DMS153 treated with DMSO at 0.1 percent for 48 hours (cell line): ENCODE results near the gene CFAP210.
"Not testable (repeated sequence)": the region's sequence is repeated elsewhere in the genome, so short reads cannot be mapped to it uniquely, and the experiment has no call there.

ENCODE experiments used
- DNase-seq: peaks from one replicate; lab custom pipeline; 2025; ENCODE audit not compliant: unreplicated experiment; lab: John Stamatoyannopoulos, UW

Gene CFAP210

DNA sequence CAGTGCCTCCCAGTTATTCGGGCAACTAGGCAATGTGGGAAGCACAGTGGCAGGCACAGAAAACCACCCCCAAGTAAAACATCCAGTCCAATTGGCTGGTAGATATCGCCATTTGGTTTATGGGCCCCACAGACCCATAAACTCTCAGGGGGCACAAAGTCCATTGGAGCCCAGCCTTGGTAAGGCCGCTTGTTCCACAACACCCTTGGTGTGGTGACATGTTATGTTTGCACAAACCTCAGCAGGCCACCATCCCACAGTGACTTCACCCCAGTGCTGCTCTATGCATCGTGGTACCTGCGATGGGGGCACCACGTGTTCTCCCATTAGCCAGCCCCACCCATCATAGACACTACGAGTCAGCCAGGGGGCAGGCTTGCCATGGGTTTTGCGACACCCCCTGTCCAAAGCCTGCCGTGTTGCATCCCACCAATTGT, 18.6 kb upstream of the CFAP210 start:
- DNase-seq = no peak

DNA sequence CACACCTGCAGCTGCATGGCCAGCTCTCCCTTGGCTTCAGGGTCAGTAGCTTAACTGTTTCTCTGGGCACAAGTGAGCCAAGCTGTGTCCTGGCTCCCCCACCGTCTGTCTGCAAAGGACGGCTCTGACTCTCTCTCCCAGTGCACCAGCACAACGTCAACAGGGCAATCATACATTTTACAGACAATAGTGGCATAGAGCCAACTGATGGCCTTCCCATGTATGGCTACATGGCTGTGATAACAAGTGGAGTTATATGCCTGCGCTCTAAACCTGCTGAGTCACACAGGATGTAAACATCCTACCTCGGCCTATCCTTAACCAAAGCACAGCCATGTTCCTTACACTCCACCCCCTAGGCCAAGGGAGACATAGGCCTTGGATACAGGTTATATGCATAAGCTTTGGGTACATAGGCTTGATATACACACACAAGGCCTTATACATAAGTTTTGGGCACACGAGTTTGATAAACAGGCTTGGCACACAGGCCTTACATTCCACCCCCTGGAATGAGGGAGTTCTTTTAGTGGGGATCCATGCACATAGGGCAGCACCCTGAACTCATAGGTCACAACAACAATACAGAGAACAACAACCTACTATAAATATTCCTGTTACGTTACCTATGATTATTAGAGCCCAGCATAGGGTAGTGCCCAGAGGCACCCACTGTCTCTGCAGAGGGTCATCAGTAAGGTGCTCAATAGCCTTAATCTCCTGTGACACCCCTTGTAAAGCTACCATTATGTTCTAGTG, 17.7 kb upstream of the CFAP210 start:
- DNase-seq = no peak

- DNase-seq = no peak
These were observed 15.8 kb upstream of the CFAP210 start for GRCh38 chr2:169709981-169710380.

- DNase-seq = no peak
These were observed 15.1 kb upstream of the CFAP210 start for GRCh38 chr2:169709331-169709730.

DNA sequence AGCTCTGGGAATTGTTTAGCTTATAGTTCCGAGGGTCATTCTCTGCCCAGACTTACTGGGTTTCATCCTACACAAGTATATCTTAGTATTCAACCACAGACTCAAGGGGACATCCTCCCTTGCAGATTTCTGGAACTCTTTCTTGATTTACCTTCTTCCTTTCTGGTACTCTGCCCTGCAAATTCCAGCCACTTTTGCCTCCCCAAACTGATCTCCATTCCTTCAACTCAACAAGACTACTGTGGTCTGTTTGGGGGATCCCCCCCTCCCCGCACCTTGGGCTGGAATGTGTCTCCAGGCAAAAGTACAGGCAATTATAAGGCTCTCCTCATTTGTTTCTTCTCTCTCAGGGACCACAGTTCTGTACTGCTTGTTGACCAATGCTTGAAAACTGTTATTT, 13.4 kb upstream of the CFAP210 start:
- DNase-seq = no peak

GRCh38 chr2:169705927-169706326, 11.7 kb upstream of the CFAP210 start:
- no peak for DNase-seq

- DNase-seq = no peak
These were observed 10.0 kb upstream of the CFAP210 start for GRCh38 chr2:169704160-169704708.

- DNase-seq = no peak
These were observed 8.8 kb upstream of the CFAP210 start for GRCh38 chr2:169702996-169703395.

DNA sequence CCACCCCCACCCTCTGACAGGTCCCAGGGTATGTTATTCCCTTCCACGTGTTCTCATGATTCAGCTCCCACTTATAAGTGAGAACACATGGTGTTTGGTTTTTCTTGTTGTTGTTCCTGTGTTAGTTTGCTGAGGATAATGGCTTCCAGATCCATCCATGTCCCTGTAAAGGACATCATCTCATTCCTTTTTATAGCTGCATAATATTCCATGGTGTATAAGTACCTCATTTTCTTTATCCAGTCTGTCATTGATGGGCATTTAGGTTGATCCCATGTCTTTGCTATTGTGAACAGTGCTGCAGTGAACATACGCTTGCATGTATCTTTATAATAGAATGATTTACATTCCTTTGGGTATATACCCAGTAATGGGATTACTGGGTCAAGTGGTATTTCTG, 5.0 kb upstream of the CFAP210 start:
- not testable (repeated sequence) for DNase-seq

GRCh38 chr2:169696381-169696780, 2.2 kb upstream of the CFAP210 start:
- DNase-seq = no peak

DNA sequence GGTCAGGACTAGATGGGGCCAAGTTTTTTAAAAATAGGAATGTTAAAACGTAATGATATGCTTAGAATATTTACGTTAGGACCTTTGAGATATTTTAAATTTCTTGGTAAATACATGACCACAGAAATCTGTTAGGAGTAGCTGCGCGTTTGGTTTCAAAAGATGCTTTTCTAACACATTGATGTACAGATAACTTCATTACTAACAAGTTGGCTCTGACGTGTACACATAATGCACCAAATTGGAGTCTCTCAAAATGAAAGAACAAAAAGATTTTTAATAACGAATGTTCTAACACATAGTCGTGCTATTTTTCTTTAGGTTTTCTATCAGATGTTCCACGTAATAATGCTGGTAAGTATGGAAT, 672 bp upstream of the CFAP210 start:
- DNase-seq = no peak

DNA sequence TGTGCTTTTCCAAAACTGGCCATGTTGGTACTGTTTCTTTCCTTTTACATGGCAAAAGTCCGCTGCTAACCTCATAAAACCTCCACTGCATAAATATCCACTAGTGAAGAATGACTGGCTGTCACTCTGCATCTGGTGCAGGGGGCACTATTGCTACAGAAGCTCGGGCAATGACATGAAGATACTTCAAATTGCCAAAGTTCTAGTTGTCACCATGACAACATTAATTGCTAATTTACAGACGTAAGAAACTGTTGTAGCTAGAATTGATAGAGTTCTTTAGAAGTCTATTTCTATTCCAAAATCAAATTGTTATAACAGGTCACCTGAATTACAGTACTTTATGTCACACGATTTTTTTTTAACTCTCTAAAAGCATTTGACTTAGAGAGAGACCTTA, 845 bp downstream of the CFAP210 start:
- DNase-seq = no peak

GRCh38 chr2:169692718-169693117, 1.5 kb downstream of the CFAP210 start:
- DNase-seq = no peak

DNA sequence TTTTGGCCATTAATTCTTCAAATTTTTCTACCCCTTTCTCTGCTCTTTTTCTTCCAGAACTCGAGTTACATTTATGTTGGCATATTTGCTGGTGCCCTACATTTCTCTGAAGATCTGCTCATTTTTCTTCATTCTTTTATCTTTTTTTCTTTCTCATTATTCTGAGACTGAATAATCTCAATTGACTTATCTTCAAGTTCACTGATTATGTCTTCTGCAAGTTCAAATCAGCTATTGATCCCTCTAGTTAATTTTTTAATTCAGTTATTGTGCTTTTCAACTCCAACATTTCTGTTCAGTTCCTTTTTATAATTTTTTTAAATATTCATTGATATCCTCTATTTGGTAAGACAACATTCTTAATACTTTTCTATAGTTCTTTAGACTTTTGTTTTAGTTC, 3.2 kb downstream of the CFAP210 start:
- DNase-seq = no peak

DNA sequence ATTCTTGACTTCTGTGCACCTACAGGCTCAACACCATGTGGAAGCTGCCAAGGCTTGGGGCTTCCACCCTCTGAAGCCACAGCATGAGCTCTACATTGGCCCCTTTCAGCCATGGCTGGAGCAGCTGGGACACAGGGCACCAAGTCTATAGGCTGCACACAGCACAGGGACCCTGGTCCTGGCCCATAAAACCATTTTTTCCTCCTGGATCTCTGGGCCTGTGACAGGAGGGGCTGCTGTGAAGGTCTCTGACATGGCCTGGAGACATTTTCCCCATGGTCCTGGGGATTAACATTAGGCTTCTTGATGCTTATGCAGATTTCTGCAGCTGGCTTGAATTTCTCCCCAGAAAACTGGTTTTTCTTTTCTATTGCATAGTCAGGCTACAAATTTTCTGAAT, 6.3 kb downstream of the CFAP210 start:
- DNase-seq = not testable (repeated sequence)

- DNase-seq = not testable (repeated sequence)
These were observed 7.4 kb downstream of the CFAP210 start for GRCh38 chr2:169686825-169687224.

DNA sequence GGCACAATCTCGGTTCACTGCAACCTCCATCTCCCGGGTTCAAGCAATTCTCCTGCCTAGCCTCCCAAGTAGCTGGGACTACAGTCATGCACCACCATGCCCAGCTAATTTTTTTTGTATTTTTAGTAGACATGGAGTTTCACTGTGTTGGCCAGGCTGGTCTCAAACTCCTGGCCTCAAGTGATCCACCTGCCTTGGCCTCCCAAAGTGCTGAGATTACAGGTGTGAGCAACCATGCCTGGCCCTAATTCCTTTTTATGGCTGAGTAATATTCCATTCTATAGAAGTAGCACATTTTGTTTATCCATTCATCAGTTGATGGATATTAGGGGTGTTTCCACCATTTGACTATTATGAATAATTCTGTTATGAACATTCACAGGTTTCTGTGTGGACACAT, 9.5 kb downstream of the CFAP210 start:
- DNase-seq = not testable (repeated sequence)

DNA sequence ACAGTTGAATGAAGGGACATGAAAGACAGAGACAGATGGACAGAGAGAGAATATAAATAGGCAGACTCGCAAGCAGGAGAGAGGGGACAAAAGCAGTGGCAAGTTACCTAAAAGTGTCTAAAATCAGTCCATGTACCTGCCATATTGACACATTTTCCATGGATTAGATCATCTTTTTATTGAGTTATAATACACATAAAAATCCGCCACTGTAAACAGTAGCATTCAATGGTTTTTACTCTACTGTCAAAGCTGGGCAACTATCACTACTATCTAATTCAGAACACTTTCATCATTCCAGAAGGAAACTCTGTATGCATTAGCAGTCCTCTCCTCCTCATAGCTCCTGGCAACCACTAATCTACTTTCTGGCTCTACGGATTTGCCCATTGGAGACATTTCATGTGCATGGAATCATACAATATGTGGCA, 10.1 kb downstream of the CFAP210 start:
- no peak for DNase-seq

DNA sequence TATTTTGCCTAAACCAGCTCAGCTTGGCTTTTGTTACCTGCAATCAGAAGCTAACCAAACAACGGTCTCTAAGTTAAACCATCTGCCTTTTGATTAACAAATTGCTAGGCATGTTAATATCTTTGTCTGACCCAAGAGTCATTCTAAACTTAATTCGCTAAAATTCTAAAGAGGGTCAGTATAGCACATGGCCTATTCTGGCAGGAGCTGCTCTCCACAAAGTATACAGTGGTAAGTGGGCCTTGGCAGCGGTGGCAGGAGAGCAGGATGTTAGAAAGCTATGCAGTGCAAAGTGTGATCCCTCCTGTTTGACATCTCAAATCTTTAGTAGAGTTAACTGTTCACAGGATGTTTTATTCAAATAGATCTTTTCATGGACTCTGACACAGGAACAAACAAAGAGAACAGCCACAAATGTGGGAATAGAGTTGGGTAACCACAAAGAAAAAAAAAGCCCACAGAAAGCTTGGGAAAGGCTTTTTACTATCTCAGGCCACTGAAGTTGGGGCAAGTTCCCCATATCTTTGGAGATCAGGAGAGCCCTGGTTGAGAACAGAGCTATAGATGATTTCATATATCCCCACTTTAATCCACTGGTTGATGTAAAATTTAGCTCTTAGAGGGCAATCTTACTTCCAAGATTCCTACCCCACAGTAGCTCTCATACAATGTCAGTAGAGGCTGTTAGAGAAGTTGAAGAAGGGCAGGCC, 10.6 kb downstream of the CFAP210 start:
- no peak for DNase-seq

DNA sequence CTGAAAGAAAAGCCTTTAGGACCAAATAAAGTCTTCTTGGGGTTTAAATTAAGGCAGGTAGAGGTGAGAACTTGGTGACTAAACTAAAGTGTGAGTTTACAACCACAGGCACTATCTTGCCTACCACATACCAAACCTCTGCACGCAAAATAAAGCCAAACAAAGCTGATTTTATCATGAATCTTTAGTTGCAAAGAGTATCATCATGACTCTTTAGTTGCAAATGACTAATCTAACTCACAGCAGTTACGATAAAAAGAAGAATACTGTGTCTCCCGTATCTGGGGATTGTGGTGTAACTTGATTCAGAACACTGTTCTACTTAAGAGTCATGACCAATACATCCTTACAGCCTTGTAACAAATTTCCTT, 11.2 kb downstream of the CFAP210 start:
- no peak for DNase-seq

GRCh38 chr2:169676850-169677249, 17.4 kb downstream of the CFAP210 start:
- DNase-seq = no peak

DNA sequence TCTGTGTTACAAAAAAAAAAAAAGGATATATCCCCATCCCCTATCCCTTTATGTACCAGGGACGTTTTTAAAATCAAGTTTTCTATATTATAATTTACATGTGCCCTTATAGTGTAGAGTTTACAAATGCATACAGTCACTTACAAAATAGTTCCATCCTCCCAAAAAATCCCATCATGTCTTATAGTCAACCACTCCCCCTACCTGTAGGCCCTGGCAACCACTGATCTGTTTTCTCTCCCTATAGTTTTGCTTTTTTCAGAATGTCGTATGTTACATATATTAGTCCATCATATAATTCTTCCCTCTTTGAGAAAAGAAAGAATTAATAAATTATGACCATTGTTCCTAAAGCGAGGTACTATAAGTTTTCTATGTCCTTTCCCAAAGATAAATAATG, 17.8 kb downstream of the CFAP210 start:
- DNase-seq = no peak
